HG02938 (cell line): ENCODE data around the gene WTAP.

Source experiments
- ATAC-seq: cut with Tn5 transposase; IDR thresholded peaks from one replicate; pipeline ENCODE4 v1.9.1; 2021; ENCODE audit warnings: mild to moderate bottlenecking, moderate library complexity; ENCODE audit not compliant: unreplicated experiment

WTAP gene

DNA sequence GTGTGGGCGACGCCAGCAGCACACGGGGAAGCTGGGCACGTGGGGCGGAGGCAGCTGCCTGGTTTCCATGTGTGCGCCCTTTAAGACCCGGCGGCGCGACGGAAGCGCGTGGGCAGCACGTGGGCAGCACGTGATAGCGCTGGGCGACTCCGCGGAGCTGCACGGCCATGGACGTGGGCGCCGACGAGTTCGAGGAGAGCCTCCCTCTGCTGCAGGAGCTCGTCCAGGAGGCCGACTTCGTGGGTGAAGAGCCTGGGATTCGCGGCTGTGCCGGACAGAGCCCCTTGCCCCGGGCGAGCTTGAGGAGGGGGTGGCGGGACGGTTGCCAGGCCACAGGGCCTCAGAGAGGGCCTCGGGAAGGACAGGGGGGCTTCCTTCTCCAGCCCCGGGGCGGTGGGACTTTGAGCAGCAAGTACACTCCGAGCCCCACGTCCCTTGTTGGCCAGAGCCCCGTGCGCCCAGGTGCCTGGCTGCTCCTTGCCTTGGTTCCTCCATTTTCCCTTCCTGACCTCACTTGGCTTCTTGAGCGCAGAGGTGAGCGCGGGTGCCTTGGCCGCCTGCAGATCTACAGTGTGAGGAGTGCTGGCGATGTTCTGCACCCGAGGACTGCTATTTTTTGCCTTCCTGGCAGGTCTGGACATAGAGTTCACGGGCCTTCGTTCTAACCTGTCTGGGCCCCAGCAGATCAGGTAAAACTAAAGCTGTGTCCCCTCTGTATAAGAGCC is 73.0 kb downstream of the WTAP start, which contains the start of gene PNLDC1:
Gene PNLDC1 (plus strand): TSS at position 136 of the 725 bp plus-strand sequence. CDS start 32 bp downstream, at position 168.
- ATAC-seq = no peak

DNA sequence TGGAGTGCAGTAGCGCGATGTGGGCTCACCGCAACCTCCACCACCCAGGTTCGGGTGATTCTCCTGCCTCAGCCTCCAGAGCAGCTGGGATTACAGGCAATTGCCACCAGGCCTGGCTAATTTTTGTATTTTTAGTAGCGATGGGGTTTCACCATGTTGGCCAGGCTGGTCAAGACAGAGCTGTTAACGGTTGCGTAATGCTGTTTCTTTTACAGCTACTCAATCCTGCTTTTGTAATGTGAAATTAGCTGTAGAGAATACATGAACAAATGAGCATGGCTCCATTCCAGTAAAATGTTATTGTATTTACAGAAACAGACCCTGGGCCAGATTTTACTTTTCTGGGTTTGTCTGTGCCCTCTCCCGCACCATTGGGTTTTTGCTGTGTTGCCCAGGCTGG is 74.6 kb downstream of the WTAP start:
- ATAC-seq = no peak

DNA sequence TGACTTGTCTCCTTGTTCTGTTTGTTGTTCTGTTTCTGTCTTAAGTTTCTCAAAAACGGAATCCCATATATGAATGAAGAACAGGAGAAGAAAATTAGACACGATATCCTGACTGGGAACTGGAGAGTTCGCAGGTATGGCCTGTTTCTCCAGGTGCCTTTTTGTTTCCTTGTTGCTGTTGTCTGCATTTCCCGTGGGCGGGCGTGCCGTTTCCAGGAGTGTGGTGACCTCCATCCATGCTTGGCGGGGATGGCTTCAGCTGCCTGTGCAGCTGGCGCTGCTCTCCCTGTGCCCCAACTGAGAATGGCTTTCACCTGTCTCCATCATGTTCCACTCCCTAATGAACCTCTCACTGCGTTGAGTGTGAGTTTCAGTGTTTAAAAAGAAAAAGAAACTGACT is 77.2 kb downstream of the WTAP start:
- ATAC-seq = no peak

DNA sequence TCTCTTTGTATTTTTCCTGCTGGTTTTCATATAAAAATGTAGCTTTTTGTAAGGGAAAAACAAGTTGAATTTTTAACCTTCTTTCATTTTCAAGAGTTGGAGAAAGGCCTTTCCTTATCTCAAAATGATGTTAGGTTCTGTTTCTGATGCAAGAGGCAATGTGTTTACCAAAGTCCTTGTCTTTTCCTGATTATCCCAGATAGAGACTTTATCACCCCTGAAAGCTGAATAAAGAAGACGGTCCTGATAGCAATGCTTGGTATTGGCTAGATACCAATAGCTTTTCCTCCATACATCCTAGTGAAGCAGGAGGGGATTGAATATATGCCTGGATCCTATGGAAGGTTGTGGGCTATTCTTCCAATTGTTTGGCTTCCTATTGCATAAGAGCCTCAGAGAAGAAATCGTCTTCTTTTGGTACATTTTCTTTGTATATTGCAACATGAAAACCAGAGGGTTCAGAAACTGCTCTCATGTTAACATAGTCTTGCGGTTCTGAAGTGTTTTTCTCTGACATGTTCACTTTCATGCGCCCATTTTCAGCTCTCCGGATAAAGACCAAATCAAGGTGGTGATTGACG is 78.2 kb downstream of the WTAP start:
- no peak for ATAC-seq
